HL-60 (cell line): Measurements from ENCODE around the gene CLVS2.

Source experiments
- DNase-seq, 2 experiments: peaks; one replicate each; pipeline ENCODE4 v3.0.0-alpha.2; 2010 to 2020; ENCODE audit warnings: low read depth in 1 of 2, low spot score in 1 of 2
- H3K27ac ChIP-seq: fragments of 250-450 bp; sonication (Bioruptor Pico); replicated peaks from 2 replicates; pipeline ENCODE4 v1.5.1; 2020; ENCODE audit warnings: mild to moderate bottlenecking, moderate library complexity
- H3K27me3 ChIP-seq: fragments of 250-450 bp; sonication (Bioruptor Pico); 2 replicates; pipeline ENCODE4 v1.5.1; 2021; ENCODE audit warnings: mild to moderate bottlenecking, moderate library complexity; ENCODE audit not compliant: insufficient read depth, poor library complexity, severe bottlenecking
- H3K4me3 ChIP-seq: replicated peaks from 2 replicates; pipeline ENCODE4 v1.5.1; 2011; ENCODE audit warnings: mild to moderate bottlenecking, control low read depth, low read length; ENCODE audit not compliant: insufficient read depth
- GABPA ChIP-seq: IDR thresholded peaks from 2 replicates; pipeline ENCODE4 v1.6.1; 2012; ENCODE audit warnings: low read depth
- POLR2AphosphoS5 ChIP-seq: IDR thresholded peaks from 2 replicates; pipeline ENCODE4 v1.6.1; 2012; ENCODE audit warnings: low read depth
- REST ChIP-seq: IDR thresholded peaks from 2 replicates; pipeline ENCODE4 v1.6.1; 2012; ENCODE audit warnings: low read depth; ENCODE audit not compliant: insufficient replicate concordance
- SPI1 ChIP-seq: IDR thresholded peaks from 2 replicates; pipeline ENCODE4 v1.6.1; 2012; ENCODE audit warnings: low read depth, mild to moderate bottlenecking, borderline replicate concordance
- long read RNA-seq: library from polyadenylated mRNA; unstranded; transcript quantifications from one replicate; pipeline ENCODE4 v2.0.0, GENCODE V29; 2020
- TF ChIP-seq, protein P1 (sequence below): IDR thresholded peaks from one replicate; pipeline ENCODE4 v1.5.1; 2011; ENCODE audit warnings: low read length, control low read depth, inconsistent platforms; ENCODE audit not compliant: insufficient read depth

CLVS2 gene, protein sequence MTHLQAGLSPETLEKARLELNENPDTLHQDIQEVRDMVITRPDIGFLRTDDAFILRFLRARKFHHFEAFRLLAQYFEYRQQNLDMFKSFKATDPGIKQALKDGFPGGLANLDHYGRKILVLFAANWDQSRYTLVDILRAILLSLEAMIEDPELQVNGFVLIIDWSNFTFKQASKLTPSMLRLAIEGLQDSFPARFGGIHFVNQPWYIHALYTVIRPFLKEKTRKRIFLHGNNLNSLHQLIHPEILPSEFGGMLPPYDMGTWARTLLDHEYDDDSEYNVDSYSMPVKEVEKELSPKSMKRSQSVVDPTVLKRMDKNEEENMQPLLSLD
- long read RNA-seq: 0 reads

GRCh38 chr6:122995921-122996793 is at the start of gene CLVS2:
TSS of gene CLVS2 (plus strand) at chr6:122996235. CDS start at chr6:122997778, 1,543 bp downstream.
- no peak for DNase-seq
- Histone ChIP-seq H3K27me3 (peaks cover 23% of the 10 kb centered on the region), H3K27ac (no peak within 1 kb of the TSS), H3K4me3 (no peak within 1 kb of the TSS)
- TF ChIP-seq SPI1 (no peak), REST (no peak), POLR2AphosphoS5 (no peak), GABPA (no peak)
- TF ChIP-seq, protein P1, sequence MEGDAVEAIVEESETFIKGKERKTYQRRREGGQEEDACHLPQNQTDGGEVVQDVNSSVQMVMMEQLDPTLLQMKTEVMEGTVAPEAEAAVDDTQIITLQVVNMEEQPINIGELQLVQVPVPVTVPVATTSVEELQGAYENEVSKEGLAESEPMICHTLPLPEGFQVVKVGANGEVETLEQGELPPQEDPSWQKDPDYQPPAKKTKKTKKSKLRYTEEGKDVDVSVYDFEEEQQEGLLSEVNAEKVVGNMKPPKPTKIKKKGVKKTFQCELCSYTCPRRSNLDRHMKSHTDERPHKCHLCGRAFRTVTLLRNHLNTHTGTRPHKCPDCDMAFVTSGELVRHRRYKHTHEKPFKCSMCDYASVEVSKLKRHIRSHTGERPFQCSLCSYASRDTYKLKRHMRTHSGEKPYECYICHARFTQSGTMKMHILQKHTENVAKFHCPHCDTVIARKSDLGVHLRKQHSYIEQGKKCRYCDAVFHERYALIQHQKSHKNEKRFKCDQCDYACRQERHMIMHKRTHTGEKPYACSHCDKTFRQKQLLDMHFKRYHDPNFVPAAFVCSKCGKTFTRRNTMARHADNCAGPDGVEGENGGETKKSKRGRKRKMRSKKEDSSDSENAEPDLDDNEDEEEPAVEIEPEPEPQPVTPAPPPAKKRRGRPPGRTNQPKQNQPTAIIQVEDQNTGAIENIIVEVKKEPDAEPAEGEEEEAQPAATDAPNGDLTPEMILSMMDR: no peak

GRCh38 chr6:122947355-122947754 is 48.7 kb upstream of the CLVS2 start:
- no peak overlapping the region for H3K4me3 ChIP-seq
- no peak overlapping the region for H3K27ac ChIP-seq
- TF ChIP-seq GABPA (no peak), POLR2AphosphoS5 (no peak), SPI1 (no peak), REST (no peak)
- TF ChIP-seq, protein P1: no peak
- no peak for DNase-seq
- H3K27me3 ChIP-seq: no peaks in the 10 kb centered on the region

- H3K27ac ChIP-seq: no peak overlapping the region
- no peaks in the 10 kb centered on the region for H3K27me3 ChIP-seq
- H3K4me3 ChIP-seq: no peak overlapping the region
- no peak for DNase-seq
- TF ChIP-seq, protein P1: no peak
- TF ChIP-seq GABPA: no peak
- no peak for TF ChIP-seq REST
- no peak for TF ChIP-seq SPI1
- TF ChIP-seq POLR2AphosphoS5: no peak
Measured at GRCh38 chr6:122953766-122954165, 42.3 kb upstream of the CLVS2 start.
